Measurements from ENCODE around the gene WNT16.
A peak's percentile ranks its signal among the peaks of the same experiment; 100 is the strongest.

Gene WNT16

DNA sequence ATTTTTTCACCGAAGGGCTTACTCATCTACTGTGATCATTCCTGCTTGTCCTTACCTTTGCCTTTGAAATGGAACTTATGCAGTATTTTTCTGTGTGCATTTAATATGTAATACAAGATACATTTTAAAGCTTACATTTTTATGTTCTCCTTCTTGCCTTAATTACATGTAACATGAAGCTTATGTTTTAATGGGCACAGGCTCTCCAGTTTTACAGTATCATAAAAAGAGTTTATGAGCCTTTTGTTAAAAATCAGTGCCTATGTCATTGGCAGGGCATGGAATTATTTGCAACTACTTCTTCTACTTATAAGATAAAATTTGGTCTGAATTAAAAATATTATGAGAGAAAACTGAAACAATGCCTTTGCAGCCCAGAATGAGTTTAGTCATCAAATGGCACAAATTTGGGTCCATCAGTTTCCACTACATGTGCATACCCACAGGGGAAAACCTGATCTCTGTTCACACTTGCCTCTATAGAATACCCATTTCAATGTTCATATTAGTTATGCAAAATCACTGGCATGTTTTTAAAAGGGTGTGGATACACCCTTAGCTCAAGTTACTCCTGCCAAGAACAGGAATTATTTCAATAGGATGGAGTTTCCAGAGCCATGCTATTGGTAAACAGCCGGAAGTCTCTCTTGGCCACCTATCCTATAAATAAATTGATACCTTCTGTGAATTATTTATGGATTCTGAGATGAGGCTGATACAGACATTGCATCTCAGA is 27.9 kb upstream of the WNT16 start:
- no peaks in the 10 kb centered on the region for H3K36me3 ChIP-seq (replicated peaks; ENCODE audit: low read depth, low read length)
- H3K27ac ChIP-seq (ENCODE audit: low read length): no peak overlapping the region
- H3K4me2 ChIP-seq (ENCODE audit: low read length): no peak overlapping the region
- H4K20me1 ChIP-seq (ENCODE audit: insufficient read depth, low read length): no peaks in the 10 kb centered on the region
- H2AFZ ChIP-seq (ENCODE audit: low read depth, low read length): no peak overlapping the region
- H3K9me3 ChIP-seq (ENCODE audit: insufficient read depth, low read length): no peaks in the 10 kb centered on the region
- no peaks in the 10 kb centered on the region for H3K79me2 ChIP-seq (ENCODE audit: low read length)
- no peaks in the 10 kb centered on the region for H3K27me3 ChIP-seq (ENCODE audit: low read depth, low read length)
- no peak overlapping the region for H3K4me3 ChIP-seq (ENCODE audit: low read length)
- TF ChIP-seq, protein P1, sequence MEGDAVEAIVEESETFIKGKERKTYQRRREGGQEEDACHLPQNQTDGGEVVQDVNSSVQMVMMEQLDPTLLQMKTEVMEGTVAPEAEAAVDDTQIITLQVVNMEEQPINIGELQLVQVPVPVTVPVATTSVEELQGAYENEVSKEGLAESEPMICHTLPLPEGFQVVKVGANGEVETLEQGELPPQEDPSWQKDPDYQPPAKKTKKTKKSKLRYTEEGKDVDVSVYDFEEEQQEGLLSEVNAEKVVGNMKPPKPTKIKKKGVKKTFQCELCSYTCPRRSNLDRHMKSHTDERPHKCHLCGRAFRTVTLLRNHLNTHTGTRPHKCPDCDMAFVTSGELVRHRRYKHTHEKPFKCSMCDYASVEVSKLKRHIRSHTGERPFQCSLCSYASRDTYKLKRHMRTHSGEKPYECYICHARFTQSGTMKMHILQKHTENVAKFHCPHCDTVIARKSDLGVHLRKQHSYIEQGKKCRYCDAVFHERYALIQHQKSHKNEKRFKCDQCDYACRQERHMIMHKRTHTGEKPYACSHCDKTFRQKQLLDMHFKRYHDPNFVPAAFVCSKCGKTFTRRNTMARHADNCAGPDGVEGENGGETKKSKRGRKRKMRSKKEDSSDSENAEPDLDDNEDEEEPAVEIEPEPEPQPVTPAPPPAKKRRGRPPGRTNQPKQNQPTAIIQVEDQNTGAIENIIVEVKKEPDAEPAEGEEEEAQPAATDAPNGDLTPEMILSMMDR (IDR thresholded peaks at IDR 0.05; ENCODE audit: low read depth, low read length): no peak
- TF ChIP-seq EZH2phosphoT487 (IDR thresholded peaks at IDR 0.05; ENCODE audit: low read depth): no peak
- no peak overlapping the region for H3K9ac ChIP-seq (ENCODE audit: low read length)
- H3K4me1 ChIP-seq (ENCODE audit: low read length): peaks cover 15% of the 10 kb centered on the region

DNA sequence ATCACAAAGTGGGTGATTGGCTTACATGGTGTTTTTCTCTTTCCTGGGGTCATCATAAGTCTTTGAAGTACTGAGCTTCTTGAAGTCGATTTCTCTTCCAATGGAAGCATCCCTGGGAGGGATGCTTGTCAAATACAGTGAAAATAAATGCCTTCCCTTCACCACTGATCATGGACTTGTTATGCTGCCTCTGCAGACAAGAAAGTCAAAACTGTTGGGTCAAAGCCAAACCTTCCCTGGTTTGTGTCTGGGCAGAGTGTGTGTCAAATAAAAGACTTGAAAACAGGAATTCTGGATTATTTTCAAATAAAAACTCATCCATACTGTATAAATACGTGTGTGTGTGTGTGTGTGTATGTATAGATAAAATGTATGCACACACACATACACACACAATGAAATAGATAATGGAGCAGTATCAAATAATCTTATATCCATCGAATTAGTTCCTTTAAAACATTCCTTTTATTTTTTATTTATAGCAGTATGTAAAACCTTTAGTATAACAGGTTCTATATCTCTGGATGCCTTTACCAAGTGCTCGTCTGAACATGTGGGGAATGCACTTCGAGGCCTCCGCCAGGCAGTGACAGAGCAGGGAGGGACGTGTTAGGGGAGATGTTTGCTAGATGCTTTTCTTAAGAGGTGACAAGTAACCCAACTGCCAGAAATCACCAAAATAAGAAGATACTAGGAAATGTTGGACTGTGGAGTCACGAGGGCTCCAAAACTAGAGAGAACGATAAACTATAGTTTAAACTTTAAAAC is 27.2 kb upstream of the WNT16 start:
- Histone ChIP-seq H4K20me1 (ENCODE audit: insufficient read depth, low read length) (no peaks in the 10 kb centered on the region), H3K36me3 (replicated peaks; ENCODE audit: low read depth, low read length) (no peaks in the 10 kb centered on the region), H3K27me3 (ENCODE audit: low read depth, low read length) (no peaks in the 10 kb centered on the region), H3K4me3 (ENCODE audit: low read length) (peak overlapping the region; percentile 20; the same call in 1 of the 2 replicates), H3K79me2 (ENCODE audit: low read length) (no peaks in the 10 kb centered on the region), H3K9me3 (ENCODE audit: insufficient read depth, low read length) (no peaks in the 10 kb centered on the region), H3K9ac (ENCODE audit: low read length) (no peak overlapping the region), H2AFZ (ENCODE audit: low read depth, low read length) (no peak overlapping the region; the same call in 1 of the 2 replicates), H3K27ac (ENCODE audit: low read length) (peak overlapping the region; percentile 11; the same call in 1 of the 2 replicates), H3K4me2 (ENCODE audit: low read length) (peak overlapping the region; percentile 58), H3K4me1 (ENCODE audit: low read length) (peaks cover 23% of the 10 kb centered on the region)
- TF ChIP-seq, protein P1 (IDR thresholded peaks at IDR 0.05; ENCODE audit: low read depth, low read length): no peak
- no peak for TF ChIP-seq EZH2phosphoT487 (IDR thresholded peaks at IDR 0.05; ENCODE audit: low read depth)

DNA sequence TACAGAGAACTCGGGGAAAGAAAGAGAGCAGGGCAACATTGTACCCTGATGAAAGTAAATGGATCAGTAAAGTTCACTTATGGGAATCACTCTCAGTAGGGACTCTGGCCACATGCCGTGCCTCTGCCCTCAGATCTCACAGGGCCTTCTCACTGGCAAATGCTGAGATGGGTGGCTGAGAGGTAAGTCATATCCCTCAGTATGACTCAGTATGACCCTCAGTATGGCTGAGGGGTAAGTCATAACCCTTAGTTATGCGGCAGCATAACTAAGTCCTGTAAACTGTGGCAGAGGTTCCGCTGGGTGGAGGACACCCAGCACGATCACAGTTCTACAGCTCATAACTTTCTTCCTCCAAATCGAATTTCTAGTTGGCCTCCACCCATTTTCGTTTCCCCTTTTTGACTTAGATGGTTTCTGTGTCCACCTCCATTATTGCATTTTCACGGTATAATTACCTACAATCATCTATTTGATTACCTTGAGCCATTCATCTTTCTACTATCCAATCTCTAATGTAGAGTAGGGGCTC is 26.5 kb upstream of the WNT16 start:
- Histone ChIP-seq H3K9me3 (ENCODE audit: insufficient read depth, low read length) (no peaks in the 10 kb centered on the region), H3K79me2 (ENCODE audit: low read length) (no peaks in the 10 kb centered on the region), H3K4me2 (ENCODE audit: low read length) (peak overlapping the region; percentile 58), H3K9ac (ENCODE audit: low read length) (no peak overlapping the region), H4K20me1 (ENCODE audit: insufficient read depth, low read length) (no peaks in the 10 kb centered on the region), H3K27ac (ENCODE audit: low read length) (peak overlapping the region; percentile 11; the same call in 1 of the 2 replicates), H3K36me3 (replicated peaks; ENCODE audit: low read depth, low read length) (no peaks in the 10 kb centered on the region), H3K4me3 (ENCODE audit: low read length) (peak overlapping the region; percentile 20; the same call in 1 of the 2 replicates), H3K4me1 (ENCODE audit: low read length) (peaks cover 30% of the 10 kb centered on the region), H2AFZ (ENCODE audit: low read depth, low read length) (peak overlapping the region; percentile 9; the same call in 1 of the 2 replicates), H3K27me3 (ENCODE audit: low read depth, low read length) (no peaks in the 10 kb centered on the region)
- TF ChIP-seq EZH2phosphoT487 (IDR thresholded peaks at IDR 0.05; ENCODE audit: low read depth): no peak
- TF ChIP-seq, protein P1 (IDR thresholded peaks at IDR 0.05; ENCODE audit: low read depth, low read length): no peak

Measured in OCI-LY3 (cell line).